ENCODE data around the gene XYLT1.

DNA sequence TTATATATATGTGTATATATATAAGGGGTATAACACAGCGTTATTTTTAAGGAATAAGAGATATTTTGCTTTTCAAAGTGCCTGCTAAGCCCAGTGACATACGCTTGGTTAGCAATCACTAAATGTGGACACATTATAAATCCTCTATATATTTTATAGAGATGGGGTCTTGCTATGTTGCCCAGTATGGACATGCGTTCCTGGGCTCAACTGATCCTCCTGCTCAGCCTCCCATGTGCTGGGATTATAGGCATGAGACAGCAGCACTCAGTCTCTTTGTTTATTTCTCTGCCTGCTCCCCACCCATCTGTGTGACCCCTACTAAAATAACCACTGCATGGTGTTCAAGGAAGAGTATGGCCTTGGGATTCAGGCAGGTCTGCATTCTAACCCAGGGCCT is 63.4 kb downstream of the XYLT1 start:
- TF ChIP-seq CTCF (conservative IDR thresholded peaks at IDR 0.05; ENCODE audit: low read depth, low read length) = no peak
- TF ChIP-seq EZH2 (IDR thresholded peaks at IDR 0.05; ENCODE audit: low read length, unreplicated experiment) = no peak
- TF ChIP-seq EZH2phosphoT487 (IDR thresholded peaks at IDR 0.05; ENCODE audit: borderline replicate concordance, low read length) = no peak
